GM19395 (cell line): ENCODE results near the gene KIF26B.

Experiments
- ATAC-seq: cut with Tn5 transposase; IDR thresholded peaks from one replicate; pipeline ENCODE4 v1.9.1; 2021; ENCODE audit warnings: mild to moderate bottlenecking, moderate library complexity; ENCODE audit not compliant: unreplicated experiment

KIF26B gene

GRCh38 chr1:245448975-245449431 is 294.2 kb downstream of the KIF26B start:
- ATAC-seq: no peak

- ATAC-seq: no peak
Measured at GRCh38 chr1:245453541-245453940, 298.8 kb downstream of the KIF26B start.

GRCh38 chr1:245454051-245454450 is 299.3 kb downstream of the KIF26B start:
- no peak for ATAC-seq

DNA sequence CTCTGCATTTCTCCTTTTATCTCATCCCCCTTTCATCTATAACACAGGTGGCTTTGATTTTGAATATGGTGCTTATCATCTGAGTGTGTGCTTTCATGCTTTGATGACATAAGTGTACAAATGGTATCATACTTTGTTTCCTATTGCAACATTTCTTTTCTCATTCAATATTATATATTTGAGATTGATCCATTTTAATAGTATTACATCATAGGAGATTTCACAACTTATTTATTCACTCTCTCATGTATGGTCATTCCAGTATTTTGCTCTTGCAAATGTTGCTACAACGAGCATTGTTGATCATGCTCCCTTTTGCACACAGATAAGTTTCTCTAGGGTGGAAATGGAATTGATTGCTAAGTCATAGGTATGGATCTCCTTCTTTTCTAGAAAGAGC is 302.8 kb downstream of the KIF26B start:
- no peak for ATAC-seq

GRCh38 chr1:245458234-245458633 is 303.4 kb downstream of the KIF26B start:
- ATAC-seq: no peak

- no peak for ATAC-seq
Measured at GRCh38 chr1:245458761-245459174, 304.0 kb downstream of the KIF26B start.

DNA sequence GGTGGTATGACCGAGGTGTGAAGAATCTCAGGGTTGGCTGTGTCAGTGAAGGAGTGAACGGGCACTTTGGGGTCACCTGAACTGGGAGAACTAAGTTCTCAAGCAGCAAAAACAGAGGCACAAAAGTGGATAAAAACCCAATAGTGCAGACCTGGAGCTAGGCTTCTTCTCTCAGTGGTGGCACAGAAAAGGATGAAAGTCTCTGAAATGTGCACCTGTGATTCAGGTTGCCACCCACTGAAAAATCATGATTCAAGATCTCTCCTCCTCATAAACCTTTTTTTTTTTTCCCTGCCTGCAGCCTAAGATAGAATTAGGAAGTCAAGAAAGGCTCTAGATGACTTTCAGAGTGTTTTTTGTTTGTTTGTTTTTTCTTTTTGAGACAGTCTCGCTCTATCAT is 304.8 kb downstream of the KIF26B start:
- no peak for ATAC-seq

DNA sequence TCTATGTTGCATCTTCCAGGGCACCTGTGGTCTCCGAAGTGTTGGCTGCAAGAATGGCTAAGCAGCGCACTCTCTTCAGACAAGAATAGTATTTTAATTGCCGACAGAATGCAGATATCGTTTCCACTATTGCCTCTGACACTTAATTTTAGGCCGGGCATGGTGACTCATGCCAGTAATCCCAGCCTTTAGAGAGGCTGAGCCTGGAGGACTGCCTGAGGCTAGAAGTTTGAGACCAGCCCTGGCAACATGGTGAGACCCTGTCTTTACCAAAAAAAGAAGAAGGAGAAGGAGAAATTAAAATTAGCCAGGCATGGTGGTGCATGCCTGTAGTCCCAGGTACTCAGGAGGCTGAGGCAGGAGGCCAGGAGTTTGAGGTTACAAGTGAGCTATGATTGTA is 306.9 kb downstream of the KIF26B start:
- ATAC-seq: no peak

- ATAC-seq: no peak
Measured at GRCh38 chr1:245462161-245462560, 307.4 kb downstream of the KIF26B start.

DNA sequence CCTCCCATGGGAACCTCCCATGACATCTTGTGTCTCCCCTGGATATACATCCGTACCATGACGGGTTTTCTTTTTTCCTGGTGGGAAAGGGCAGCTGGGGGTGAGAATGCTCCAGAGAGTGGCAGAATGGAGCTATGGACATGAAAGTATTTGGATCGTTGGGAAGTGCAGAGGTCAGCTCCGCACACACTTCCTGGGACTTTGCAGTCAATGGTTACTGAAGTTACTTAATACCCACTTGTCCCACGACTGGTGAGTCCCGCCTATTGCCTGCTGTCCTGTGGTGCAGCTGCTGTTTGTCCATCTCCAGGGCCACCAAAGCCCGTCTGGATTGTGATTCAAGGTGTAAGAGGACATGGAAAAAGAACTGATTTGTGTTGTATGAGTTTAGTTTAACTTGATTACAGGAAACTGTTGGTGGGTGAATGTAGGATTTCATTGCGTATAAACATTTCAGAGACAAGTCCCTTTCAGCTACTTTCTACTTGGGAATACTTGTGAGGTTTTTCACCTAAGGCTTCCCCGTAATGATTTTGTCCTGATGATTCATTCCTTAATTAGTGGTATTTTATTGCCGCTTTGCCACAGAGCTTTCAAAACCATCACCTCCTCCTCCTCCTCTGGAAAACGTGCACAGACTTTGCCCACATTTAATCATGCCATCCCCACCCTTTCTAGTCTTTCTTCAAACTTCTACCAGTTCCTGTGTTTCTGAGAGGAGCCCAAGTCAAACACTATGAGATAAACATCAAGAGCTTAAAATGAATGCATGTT is 308.8 kb downstream of the KIF26B start:
- no peak for ATAC-seq

DNA sequence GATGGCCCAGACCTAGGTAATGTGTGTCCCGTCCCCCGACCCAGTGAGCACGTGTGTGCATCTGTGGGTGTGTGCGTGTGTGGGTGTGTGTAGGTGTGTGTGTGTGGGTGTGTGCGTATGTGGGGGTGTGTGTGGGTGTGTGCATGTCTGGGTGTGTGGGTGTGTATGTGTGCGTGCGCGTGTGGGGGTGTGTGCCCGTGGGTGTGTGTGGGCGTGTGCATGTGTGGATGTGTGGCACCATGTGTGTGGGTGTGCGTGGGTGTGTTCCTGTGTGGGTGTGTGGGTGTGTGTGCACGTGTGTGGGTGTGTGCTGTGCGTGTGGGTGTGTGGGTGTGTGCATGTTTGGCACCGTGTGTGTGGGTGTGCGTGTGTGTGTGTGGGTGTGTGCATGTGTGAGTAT is 309.5 kb downstream of the KIF26B start:
- ATAC-seq: no peak

GRCh38 chr1:245465666-245466065 is 310.9 kb downstream of the KIF26B start:
- no peak for ATAC-seq

- no peak for ATAC-seq
Measured at GRCh38 chr1:245466261-245466660, 311.5 kb downstream of the KIF26B start.

DNA sequence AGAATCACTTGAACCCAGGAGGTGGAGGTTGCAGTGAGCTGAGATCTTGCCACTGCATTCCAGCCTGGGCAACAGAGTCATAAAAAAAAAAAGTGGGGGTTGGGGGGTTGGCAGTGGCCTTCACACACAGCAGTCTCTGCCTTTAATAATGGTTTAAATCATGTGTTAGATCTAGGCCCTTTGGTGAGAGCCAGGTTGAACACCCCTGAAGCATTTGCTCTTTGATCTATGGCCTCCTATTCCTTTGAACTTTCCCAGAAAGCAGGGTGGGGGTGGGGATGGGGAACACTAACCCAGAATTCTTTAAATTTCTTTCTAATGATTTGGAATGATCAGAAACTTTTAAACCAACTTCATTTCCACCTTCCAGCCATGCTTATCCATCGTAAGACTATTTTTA is 313.0 kb downstream of the KIF26B start:
- ATAC-seq: no peak

- no peak for ATAC-seq
Measured at GRCh38 chr1:245469006-245469405, 314.2 kb downstream of the KIF26B start.

GRCh38 chr1:245469734-245470133 is 314.9 kb downstream of the KIF26B start:
- no peak for ATAC-seq

DNA sequence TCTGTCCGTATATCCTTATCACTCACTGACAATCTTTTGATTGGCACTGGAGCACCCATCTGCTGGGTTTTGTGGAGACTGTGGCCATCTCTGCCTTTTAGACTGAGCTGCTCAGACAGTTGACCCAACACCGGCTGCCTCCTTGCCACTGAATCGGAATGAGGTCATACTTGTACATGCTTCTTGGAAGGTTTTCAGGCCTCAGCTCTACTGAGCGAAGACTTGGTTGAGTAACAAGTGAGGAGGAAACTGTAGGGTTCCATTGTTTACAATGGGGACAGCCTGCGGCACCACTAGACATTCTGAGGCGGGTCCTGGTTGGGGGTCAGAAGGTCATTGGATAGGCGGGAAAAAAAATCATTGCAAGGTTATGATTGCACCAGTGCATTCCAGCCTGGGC is 320.3 kb downstream of the KIF26B start:
- no peak for ATAC-seq

- no peak for ATAC-seq
Measured at GRCh38 chr1:245475961-245476516, 321.3 kb downstream of the KIF26B start.

DNA sequence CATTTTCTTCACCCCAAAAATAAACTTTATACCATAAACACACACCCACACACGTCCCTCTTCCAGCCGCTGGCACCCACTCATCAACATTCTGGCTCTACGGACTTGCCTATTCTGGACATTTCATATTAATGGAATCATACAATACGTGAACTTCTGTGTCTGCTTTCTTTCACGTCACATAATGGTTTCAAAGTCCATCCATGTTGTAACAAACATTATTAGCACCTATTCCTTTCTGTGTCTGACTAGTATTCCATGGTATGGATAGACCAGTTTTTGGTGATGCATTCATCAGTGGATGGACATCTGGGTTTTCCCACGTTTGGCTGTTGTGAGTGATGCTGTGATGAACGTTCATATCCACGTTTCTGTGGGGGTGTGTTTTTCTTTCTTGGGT is 323.2 kb downstream of the KIF26B start:
- ATAC-seq: no peak

- ATAC-seq: no peak
Measured at GRCh38 chr1:245480393-245481120, 325.8 kb downstream of the KIF26B start.

DNA sequence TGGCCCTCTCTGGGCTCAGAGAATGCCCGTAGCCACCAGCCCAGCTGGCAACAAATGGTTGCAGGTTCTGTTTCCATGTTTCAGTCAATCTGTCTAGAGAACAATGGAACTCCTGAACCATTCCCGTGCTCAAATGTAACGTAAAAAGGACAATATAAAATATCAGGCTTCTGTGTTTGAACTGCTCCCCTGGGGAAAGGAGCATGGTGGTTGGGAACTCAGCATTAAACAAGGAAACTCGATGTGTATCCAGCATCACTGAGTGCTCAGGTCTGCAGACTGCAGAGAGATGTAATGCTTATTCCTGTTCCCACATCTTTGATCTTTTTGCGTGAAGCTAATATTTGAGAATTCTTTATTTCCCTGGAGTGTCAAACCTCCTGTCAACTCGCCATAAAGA is 326.5 kb downstream of the KIF26B start:
- ATAC-seq: no peak

DNA sequence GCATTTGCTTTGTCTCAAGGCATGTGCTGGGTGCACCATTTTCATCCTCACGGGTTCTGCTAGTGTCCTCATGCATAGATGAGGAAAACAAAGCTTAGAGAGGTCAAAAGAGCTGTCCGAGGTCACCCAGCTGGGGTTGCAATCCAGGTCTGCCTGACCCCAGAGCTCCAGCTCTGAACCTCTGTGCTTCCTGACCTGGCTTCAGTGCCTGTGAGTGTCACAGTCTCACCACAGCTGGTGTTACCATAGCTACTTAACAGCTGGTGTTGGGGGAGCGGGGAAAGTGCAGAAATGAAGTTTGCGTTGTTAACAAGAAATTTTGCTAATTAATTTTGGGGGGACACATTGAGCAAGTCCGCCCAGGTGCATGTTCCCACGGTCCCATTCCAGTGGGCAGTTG is 328.5 kb downstream of the KIF26B start:
- no peak for ATAC-seq
